Fibroblast of villous mesenchyme (primary cell): Measurements from ENCODE around the gene GOLGA7B. TPM values are rescaled to one million over a fixed set of nuclear protein-coding genes. Genes with fewer than 3 reads are reported as not detected.

Experiments
- DNase-seq: peaks from one replicate; pipeline ENCODE4 v3.0.0-alpha.2; 2010; ENCODE audit warnings: low read depth
- H3K4me3 ChIP-seq: 2 replicates; pipeline ENCODE4 v1.5.1; 2011; ENCODE audit warnings: low read depth, mild to moderate bottlenecking, low read length
- total RNA-seq: library from RNA; depleted of rRNA; stranded (reverse); fragments of >200 nt; gene quantifications from 2 replicates; pipeline ENCODE4 v1.2.3, GENCODE V29; 2012
- TF ChIP-seq, protein P1 (sequence below): IDR thresholded peaks from 2 replicates; pipeline ENCODE4 v1.5.1; 2012; ENCODE audit warnings: low read depth, mild to moderate bottlenecking, low read length; ENCODE audit not compliant: insufficient read depth

GOLGA7B gene
- total RNA-seq, 1 donor: under 0.01 TPM

DNA sequence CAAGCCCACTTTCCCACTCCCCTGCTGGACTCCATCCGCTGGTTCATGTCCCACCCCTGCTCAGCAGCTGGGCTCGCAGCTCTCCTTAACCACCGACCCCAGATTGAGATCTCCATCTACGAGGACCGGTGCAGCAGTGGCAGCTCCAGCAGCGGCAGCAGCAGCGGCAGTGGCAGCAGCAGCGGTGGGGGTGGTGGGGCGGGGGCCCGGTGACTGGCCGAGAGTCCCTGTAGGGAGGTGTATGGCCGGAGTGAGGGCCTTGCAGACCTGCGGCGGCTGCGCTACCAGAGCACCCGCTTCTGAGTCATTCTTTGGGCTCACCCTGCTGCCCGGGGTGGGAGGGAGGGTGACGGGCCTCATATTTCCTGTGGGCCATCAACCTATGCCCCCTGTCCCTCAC is 15.8 kb downstream of the GOLGA7B start:
- DNase-seq: no peak

DNA sequence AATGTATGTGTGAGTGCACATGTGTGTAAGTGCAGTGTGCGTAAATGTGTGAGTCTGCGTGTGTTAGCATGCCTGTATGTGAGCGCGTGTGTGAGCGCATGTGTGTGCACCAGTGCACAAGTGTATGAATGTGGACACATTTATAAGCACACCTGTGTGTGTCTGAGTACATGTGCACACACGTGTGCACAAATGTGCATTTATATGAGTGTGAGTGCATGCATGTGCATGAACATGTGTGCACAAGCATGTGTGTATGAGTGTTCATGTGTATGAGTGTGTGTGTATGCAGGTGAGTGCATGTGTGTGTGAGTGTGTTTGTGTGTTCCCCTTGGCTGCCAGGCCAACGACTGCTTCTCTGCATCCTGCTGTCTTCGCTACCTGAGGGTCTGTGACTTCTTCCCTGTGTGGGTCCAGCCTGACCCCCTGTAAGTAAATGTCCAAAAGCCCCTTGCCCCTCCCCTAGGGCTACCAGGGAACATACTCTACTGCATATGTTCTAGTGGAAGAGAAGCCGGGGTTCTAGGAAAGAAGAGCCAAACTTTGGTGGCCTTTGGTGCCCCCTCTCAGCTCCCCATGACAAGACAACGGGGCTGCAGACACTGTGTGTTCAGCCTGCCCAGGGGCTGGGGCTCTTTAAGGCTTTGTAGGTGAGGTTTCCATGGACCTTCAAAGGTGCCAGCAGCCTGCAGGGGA is 17.0 kb downstream of the GOLGA7B start:
- no peak overlapping the region for H3K4me3 ChIP-seq
- TF ChIP-seq, protein P1, sequence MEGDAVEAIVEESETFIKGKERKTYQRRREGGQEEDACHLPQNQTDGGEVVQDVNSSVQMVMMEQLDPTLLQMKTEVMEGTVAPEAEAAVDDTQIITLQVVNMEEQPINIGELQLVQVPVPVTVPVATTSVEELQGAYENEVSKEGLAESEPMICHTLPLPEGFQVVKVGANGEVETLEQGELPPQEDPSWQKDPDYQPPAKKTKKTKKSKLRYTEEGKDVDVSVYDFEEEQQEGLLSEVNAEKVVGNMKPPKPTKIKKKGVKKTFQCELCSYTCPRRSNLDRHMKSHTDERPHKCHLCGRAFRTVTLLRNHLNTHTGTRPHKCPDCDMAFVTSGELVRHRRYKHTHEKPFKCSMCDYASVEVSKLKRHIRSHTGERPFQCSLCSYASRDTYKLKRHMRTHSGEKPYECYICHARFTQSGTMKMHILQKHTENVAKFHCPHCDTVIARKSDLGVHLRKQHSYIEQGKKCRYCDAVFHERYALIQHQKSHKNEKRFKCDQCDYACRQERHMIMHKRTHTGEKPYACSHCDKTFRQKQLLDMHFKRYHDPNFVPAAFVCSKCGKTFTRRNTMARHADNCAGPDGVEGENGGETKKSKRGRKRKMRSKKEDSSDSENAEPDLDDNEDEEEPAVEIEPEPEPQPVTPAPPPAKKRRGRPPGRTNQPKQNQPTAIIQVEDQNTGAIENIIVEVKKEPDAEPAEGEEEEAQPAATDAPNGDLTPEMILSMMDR: no peak
- DNase-seq: no peak

More for the DNA sequence above, 15.8 kb downstream of the GOLGA7B start:
- TF ChIP-seq, protein P1: no peak
- H3K4me3 ChIP-seq: no peak overlapping the region

DNA sequence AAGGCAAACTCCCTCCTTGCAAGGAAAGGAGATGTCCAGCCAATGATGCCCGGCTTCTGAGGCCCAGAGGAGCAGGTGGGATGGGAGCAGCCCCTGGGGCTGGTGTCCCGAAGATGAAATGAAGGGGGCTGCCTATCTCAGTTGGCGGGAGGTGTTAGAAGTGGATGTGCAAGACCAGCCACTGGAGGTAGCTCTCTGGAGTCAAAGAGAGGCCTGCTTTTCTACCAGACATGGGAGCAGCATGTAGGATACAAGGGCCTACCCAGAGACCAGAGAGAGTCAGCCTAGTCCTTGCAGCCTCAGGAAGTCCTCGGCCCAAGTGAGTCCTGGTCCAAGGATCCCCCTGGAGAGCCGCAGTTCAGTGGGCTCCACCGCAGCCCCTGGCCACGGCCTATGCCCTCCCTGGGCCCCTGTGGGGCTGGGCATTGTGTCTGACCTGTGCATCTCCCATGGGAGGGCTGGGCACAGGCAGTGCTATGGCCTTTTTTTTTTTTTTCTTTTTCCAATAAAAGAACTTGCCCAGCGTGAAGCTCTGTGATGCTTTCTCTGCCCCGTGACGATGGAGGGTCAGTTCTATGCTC is 17.7 kb downstream of the GOLGA7B start:
- TF ChIP-seq, protein P1: no peak
- no peak for DNase-seq
- no peak overlapping the region for H3K4me3 ChIP-seq

DNA sequence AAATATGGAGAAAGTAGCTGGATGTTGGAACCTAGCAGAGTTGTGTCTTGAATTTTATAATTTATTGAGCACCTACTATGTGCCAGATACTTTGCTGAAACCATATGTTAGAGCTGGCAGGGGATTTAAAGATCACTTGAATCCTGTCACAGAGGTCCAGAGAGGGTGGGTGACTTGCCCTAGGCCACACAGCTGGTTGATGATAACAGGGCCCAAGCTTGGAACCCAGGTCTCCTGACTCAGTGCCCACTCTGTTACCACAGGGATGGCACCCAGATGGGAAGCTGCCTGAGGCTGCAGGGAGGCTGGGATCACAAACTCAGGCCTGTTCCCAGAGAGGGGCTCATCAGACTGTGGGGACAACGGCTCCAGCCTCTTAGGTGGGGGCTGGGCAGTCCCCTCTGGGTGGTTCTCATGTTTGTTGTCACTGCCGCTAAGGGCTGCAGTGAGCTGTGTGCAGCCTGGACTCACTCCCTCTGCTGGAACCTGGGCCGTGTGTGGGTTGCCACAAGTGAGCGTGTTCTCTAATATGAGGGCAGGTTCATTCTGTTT is 18.6 kb downstream of the GOLGA7B start:
- TF ChIP-seq, protein P1: no peak
- DNase-seq: no peak
- H3K4me3 ChIP-seq: no peak overlapping the region

DNA sequence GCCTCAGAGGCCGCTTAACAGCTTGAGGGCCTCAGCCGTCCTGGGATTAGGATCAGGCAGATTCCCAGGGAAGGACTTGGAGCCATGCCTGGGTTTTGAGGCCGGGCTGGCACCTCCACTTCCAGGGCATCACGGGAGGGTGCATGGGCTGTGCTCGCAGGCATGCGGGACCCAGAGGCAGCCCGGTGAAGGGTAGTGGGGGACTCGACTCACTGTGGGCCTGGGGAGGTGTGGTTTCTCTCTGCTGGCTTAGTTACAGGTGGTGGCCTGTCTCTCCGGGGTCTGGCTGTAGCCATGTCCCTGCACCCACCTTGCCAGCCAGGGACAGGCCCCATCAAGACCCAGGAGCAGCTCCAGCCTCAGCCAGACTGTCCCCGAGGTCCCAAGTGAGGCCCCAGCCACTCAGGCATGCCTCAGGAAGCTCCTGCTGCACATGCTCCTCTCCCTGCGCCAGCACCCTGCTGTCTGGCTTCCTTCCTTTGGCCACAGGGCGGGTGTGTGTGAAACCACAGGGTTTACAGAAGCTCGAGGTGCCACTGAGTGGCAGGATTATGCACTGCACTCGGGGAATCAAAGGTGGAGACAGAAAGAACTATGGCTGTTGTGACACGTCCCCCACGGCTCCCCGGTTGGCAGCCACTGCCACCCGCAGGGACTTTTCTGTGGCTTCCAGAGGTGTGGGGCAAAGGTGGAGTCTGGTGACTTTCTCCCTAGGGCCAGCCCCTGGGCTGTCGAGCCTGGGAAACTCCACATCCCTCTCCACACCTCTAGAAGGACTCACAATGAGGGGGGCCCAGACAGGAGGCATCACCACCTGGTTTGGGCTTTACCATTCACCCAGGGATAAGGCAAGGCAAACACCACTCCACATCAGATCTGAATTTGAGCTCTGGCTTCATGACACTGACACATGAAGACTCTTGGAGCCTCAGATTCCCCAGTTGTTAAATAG is 19.7 kb downstream of the GOLGA7B start:
- H3K4me3 ChIP-seq: no peak overlapping the region
- TF ChIP-seq, protein P1: peak; percentile 73
- peak; percentile 73 for DNase-seq

DNA sequence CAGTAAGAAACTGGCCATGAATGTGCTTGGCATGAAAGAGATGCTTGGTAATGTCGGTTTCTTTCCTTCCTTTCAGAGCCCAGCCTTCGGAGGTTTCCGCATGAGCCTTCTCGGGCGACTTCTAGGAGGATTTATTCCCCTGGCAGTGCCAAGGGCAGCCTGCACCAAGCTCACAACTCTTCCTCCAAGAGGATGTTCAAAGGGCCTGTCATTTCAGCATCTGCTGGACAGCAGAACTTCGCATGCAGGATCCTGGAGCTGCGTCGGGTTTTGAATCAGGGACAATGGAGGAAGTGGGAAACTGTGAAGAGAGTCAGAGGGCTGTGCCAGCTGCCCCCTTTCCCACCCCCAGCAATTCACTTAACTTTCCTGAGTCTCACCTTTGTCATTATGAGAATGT is 21.3 kb downstream of the GOLGA7B start:
- no peak overlapping the region for H3K4me3 ChIP-seq
- TF ChIP-seq, protein P1: no peak
- DNase-seq: no peak
